Effector memory CD8-positive, alpha-beta T cell (primary cell): ENCODE data around the gene FICD.
A peak's percentile ranks its signal among the peaks of the same experiment; 100 is the strongest.

Experiments used
- ATAC-seq: fragments of 150-1000 bp; cut with Tn5 transposase; replicated peaks from 2 replicates; pipeline ENCODE4 v1.10.0; 2021; ENCODE audit warnings: mild to moderate bottlenecking, moderate library complexity
- DNase-seq, 3 experiments: peaks; one replicate each; pipeline ENCODE4 v3.0.0; 2021
- H3K27ac Mint-ChIP-seq, 2 donors: one replicate each; pipeline ENCODE4 v1.8.0; 2022; ENCODE audit warnings: mild to moderate bottlenecking in 2 of 2, mixed read lengths in 2 of 2, moderate library complexity in 2 of 2
- H3K27me3 Mint-ChIP-seq, 2 donors: one replicate each; pipeline ENCODE4 v1.8.0; 2022; ENCODE audit warnings: mixed read lengths in 2 of 2
- H3K36me3 Mint-ChIP-seq: one replicate; pipeline ENCODE4 v1.8.0; 2022; ENCODE audit warnings: mild to moderate bottlenecking, moderate library complexity, mixed read lengths; ENCODE audit not compliant: insufficient read depth
- H3K4me1 Mint-ChIP-seq, 2 donors: one replicate each; pipeline ENCODE4 v1.8.0; 2022; ENCODE audit warnings: low read depth in 2 of 2, mixed read lengths in 2 of 2
- H3K4me3 Mint-ChIP-seq, 2 donors: one replicate each; pipeline ENCODE4 v1.8.0; 2022; ENCODE audit warnings: mild to moderate bottlenecking in 2 of 2, mixed read lengths in 2 of 2, moderate library complexity in 2 of 2
- H3K9me3 Mint-ChIP-seq, 2 donors: one replicate each; pipeline ENCODE4 v1.8.0; 2022; ENCODE audit warnings: mixed read lengths in 2 of 2

FICD gene

GRCh38 chr12:108559748-108560147 is 44.7 kb downstream of the FICD start:
- Mint-ChIP-seq H3K4me1 (peaks cover 47 to 55% of the 10 kb centered on the region in 2 donors), H3K9me3 (no peaks in the 10 kb centered on the region), H3K27ac (peak overlapping the region; percentile 98 to 99), H3K36me3 (peaks cover 64% of the 10 kb centered on the region), H3K27me3 (no peaks in the 10 kb centered on the region), H3K4me3 (peak overlapping the region; percentile 96 to 98)
- ATAC-seq = no peak
- no peak for DNase-seq

- H3K9me3 Mint-ChIP-seq = no peaks in the 10 kb centered on the region
- peak overlapping the region; percentile 98 to 99 for H3K27ac Mint-ChIP-seq
- H3K4me1 Mint-ChIP-seq = peaks cover 44 to 54% of the 10 kb centered on the region in 2 donors
- H3K36me3 Mint-ChIP-seq = peaks cover 69% of the 10 kb centered on the region
- DNase-seq = no peak
- no peak for ATAC-seq
- H3K27me3 Mint-ChIP-seq = no peaks in the 10 kb centered on the region
- H3K4me3 Mint-ChIP-seq = peak overlapping the region; percentile 96 to 98
These were observed 45.2 kb downstream of the FICD start for GRCh38 chr12:108560321-108560721.

- Mint-ChIP-seq H3K27me3 (no peaks in the 10 kb centered on the region), H3K4me3 (peak within 1 kb of the TSS; percentile 96 to 98), H3K4me1 (peaks cover 44 to 47% of the 10 kb centered on the region in 2 donors), H3K36me3 (peaks cover 76% of the 10 kb centered on the region), H3K27ac (peak within 1 kb of the TSS; percentile 98 to 99), H3K9me3 (no peaks in the 10 kb centered on the region)
- DNase-seq = peak; percentile 76 to 85 (median 77)
- peak; percentile 54 for ATAC-seq
These were observed 46.0 kb downstream of the FICD start, which contains the start of gene SART3 for GRCh38 chr12:108560752-108561719. SART3 (minus strand) TSS chr12:108561173; CDS start chr12:108561154, 19 bp downstream.

- H3K27me3 Mint-ChIP-seq = no peaks in the 10 kb centered on the region
- H3K36me3 Mint-ChIP-seq = peaks cover 76% of the 10 kb centered on the region
- H3K4me1 Mint-ChIP-seq = peaks cover 39 to 40% of the 10 kb centered on the region in 2 donors
- H3K9me3 Mint-ChIP-seq = no peaks in the 10 kb centered on the region
- ATAC-seq = peak; percentile 0
- DNase-seq = no peak
- peak overlapping the region; percentile 96 to 98 for H3K4me3 Mint-ChIP-seq
- H3K27ac Mint-ChIP-seq = peak overlapping the region; percentile 98 to 99
These were observed 46.8 kb downstream of the FICD start for GRCh38 chr12:108561852-108562347.

- Mint-ChIP-seq H3K9me3 (no peaks in the 10 kb centered on the region), H3K27ac (peak within 1 kb of the TSS; percentile 98 to 99), H3K27me3 (no peaks in the 10 kb centered on the region), H3K4me3 (peak within 1 kb of the TSS; percentile 96 to 98), H3K4me1 (peaks cover 34 to 39% of the 10 kb centered on the region in 2 donors), H3K36me3 (peaks cover 76% of the 10 kb centered on the region)
- ATAC-seq = peak; percentile 64
- peak; percentile 98 to 100 (median 99) for DNase-seq
These were observed 47.5 kb downstream of the FICD start, which contains the start of gene ISCU for GRCh38 chr12:108562348-108563135. ISCU (plus strand) TSS chr12:108562596; CDS start chr12:108562623, 27 bp downstream.

- H3K27me3 Mint-ChIP-seq = no peaks in the 10 kb centered on the region
- peak; percentile 61 for ATAC-seq
- peaks cover 30 to 35% of the 10 kb centered on the region in 2 donors for H3K4me1 Mint-ChIP-seq
- peak overlapping the region; percentile 98 to 99 for H3K27ac Mint-ChIP-seq
- H3K36me3 Mint-ChIP-seq = peaks cover 74% of the 10 kb centered on the region
- H3K9me3 Mint-ChIP-seq = no peaks in the 10 kb centered on the region
- peak overlapping the region; percentile 96 to 98 for H3K4me3 Mint-ChIP-seq
- peak; percentile 84 to 86 (median 85) for DNase-seq
These were observed 48.2 kb downstream of the FICD start for GRCh38 chr12:108563136-108563803.

- Mint-ChIP-seq H3K4me3 (peak overlapping the region; percentile 96 to 98), H3K27me3 (no peaks in the 10 kb centered on the region), H3K4me1 (peaks cover 30 to 37% of the 10 kb centered on the region in 2 donors), H3K9me3 (no peaks in the 10 kb centered on the region), H3K36me3 (peaks cover 76% of the 10 kb centered on the region), H3K27ac (peak overlapping the region; percentile 98 to 99)
- DNase-seq (no peak), ATAC-seq (no peak)
These were observed 48.7 kb downstream of the FICD start for GRCh38 chr12:108563804-108564151.

GRCh38 chr12:108564724-108565123 is 49.6 kb downstream of the FICD start:
- ATAC-seq (no peak), DNase-seq (no peak)
- Mint-ChIP-seq H3K4me3 (no peak overlapping the region), H3K36me3 (peaks cover 72% of the 10 kb centered on the region), H3K9me3 (no peaks in the 10 kb centered on the region), H3K27me3 (no peaks in the 10 kb centered on the region), H3K4me1 (peaks cover 31 to 36% of the 10 kb centered on the region in 2 donors), H3K27ac (no peak overlapping the region)

- Mint-ChIP-seq H3K4me1 (peaks cover 27 to 32% of the 10 kb centered on the region in 2 donors), H3K27ac (no peak overlapping the region), H3K9me3 (no peaks in the 10 kb centered on the region), H3K4me3 (no peak overlapping the region), H3K36me3 (peaks cover 67% of the 10 kb centered on the region), H3K27me3 (no peaks in the 10 kb centered on the region)
- DNase-seq (no peak), ATAC-seq (no peak)
These were observed 50.1 kb downstream of the FICD start for GRCh38 chr12:108565146-108565545.

- peak; percentile 5 for ATAC-seq
- DNase-seq = peak in 2 of 3 experiments; percentile 29 to 39
- Mint-ChIP-seq H3K4me1 (peaks cover 21 to 26% of the 10 kb centered on the region in 2 donors), H3K4me3 (no peak overlapping the region), H3K9me3 (no peaks in the 10 kb centered on the region), H3K27me3 (no peaks in the 10 kb centered on the region), H3K36me3 (peaks cover 68% of the 10 kb centered on the region), H3K27ac (peak overlapping the region in 1 of 2 donors; percentile 44)
These were observed 50.9 kb downstream of the FICD start for GRCh38 chr12:108565976-108566375.

- DNase-seq (no peak), ATAC-seq (no peak)
- Mint-ChIP-seq H3K4me3 (no peak overlapping the region), H3K4me1 (peaks cover 19 to 26% of the 10 kb centered on the region in 2 donors), H3K9me3 (no peaks in the 10 kb centered on the region), H3K27me3 (no peaks in the 10 kb centered on the region), H3K36me3 (peaks cover 64% of the 10 kb centered on the region), H3K27ac (no peak overlapping the region)
These were observed 51.4 kb downstream of the FICD start for GRCh38 chr12:108566452-108566851.

- DNase-seq (no peak), ATAC-seq (no peak)
- Mint-ChIP-seq H3K9me3 (no peaks in the 10 kb centered on the region), H3K27ac (peak overlapping the region; percentile 93 to 94), H3K27me3 (no peaks in the 10 kb centered on the region), H3K36me3 (peaks cover 53% of the 10 kb centered on the region), H3K4me1 (peaks cover 14 to 22% of the 10 kb centered on the region in 2 donors), H3K4me3 (peak overlapping the region in 1 of 2 donors; percentile 69)
These were observed 52.6 kb downstream of the FICD start for GRCh38 chr12:108567406-108568337.
